Erythroblast (primary cell): ENCODE data around the gene SLC40A1.

Experiments used
- GATA1 ChIP-seq: IDR thresholded peaks from 2 replicates; pipeline ENCODE4 v1.6.1; 2011; ENCODE audit warnings: low read depth, mild to moderate bottlenecking, control low read depth, low read length, moderate library complexity
- POLR2A ChIP-seq: IDR thresholded peaks from 2 replicates; pipeline ENCODE4 v1.6.1; 2011; ENCODE audit warnings: mild to moderate bottlenecking, low read length

DNA sequence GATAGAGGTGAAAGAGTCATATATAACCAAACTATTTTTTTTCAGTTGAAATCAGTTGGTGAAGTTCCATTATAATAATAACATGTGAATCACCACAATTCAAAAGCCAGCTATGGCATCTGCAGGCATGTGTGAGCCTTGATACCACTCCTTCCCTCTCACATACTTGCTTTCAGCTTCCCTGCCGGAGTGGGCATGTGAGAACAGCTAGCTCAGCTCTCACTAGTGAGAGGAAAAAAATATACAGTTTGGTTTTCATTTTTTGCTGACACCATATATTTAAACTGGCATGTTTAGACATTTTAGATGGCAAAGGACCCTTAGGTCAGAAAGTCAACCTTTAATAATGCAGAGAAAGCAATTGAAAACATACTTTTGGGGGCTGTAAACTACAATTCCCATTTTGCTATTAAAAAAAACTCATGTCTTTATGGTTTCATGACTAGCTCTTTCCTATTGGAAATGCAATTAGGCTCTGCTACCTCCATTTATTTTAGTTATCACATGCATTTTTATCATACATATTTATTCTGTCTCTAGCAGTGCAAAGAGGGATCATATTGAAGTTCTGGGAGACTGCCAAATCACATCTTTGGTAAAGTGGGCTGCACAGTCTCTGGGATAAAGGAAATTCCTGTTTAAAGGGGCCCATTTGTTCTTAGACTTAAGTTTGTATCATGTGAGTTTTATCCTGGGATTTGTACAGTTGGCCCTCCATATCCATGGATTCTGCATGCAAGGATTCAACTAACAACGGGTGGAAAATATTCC lies 33.2 kb upstream of the SLC40A1 start:
- TF ChIP-seq POLR2A (no peak), GATA1 (no peak)
